Neural progenitor cell (in vitro differentiated cells): ENCODE results near the gene PHKA2.

Experiments
- EZH2 ChIP-seq: fragments of 200-600 bp; sonication (generic); IDR thresholded peaks from 2 replicates; pipeline ENCODE4 v1.6.1; 2017; ENCODE audit warnings: antibody characterized with exemption, mild to moderate bottlenecking, moderate library complexity
- EZH2phosphoT487 ChIP-seq: fragments of 200-600 bp; sonication (generic); IDR thresholded peaks from 2 replicates; pipeline ENCODE4 v1.6.1; 2017; ENCODE audit warnings: antibody characterized with exemption
- TF ChIP-seq, protein P1 (sequence below): fragments of 200-600 bp; sonication (generic); IDR thresholded peaks from 2 replicates; pipeline ENCODE4 v1.5.1; 2017; ENCODE audit warnings: antibody characterized with exemption, mild to moderate bottlenecking

DNA sequence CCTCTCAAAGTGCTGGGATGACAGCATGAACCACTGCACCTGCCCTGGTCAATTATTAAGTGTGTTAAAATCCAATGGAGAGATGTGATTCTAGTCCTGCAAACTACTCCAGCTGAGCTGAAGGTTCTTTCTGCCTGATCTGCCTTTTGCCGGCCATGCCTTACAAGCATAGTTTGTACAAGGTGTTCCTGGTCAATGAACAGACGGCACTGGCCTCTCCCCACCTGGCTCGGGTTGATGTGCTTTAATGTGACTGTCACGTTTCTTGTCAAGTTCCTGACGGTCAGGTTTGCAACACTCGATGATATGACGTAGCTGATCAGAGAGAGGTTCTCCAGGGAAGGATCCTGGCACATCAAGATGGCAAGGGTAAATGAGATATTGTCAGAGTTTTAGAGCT, 23.1 kb upstream of the PHKA2 start:
- TF ChIP-seq EZH2: no peak
- TF ChIP-seq, protein P1, sequence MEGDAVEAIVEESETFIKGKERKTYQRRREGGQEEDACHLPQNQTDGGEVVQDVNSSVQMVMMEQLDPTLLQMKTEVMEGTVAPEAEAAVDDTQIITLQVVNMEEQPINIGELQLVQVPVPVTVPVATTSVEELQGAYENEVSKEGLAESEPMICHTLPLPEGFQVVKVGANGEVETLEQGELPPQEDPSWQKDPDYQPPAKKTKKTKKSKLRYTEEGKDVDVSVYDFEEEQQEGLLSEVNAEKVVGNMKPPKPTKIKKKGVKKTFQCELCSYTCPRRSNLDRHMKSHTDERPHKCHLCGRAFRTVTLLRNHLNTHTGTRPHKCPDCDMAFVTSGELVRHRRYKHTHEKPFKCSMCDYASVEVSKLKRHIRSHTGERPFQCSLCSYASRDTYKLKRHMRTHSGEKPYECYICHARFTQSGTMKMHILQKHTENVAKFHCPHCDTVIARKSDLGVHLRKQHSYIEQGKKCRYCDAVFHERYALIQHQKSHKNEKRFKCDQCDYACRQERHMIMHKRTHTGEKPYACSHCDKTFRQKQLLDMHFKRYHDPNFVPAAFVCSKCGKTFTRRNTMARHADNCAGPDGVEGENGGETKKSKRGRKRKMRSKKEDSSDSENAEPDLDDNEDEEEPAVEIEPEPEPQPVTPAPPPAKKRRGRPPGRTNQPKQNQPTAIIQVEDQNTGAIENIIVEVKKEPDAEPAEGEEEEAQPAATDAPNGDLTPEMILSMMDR: no peak
- TF ChIP-seq EZH2phosphoT487: no peak
